HepG2 (cell line): ENCODE results near the gene P3H3. TPM values are rescaled to one million over a fixed set of nuclear protein-coding genes. Genes with fewer than 3 reads are reported as not detected.
A peak's percentile ranks its signal among the peaks of the same experiment; 100 is the strongest.

Source experiments
- ATF1 ChIP-seq: IDR thresholded peaks from 2 replicates; pipeline ENCODE4 v1.6.1; 2016; ENCODE audit warnings: mild to moderate bottlenecking, control low read depth
- BCL6 ChIP-seq: IDR thresholded peaks from 2 replicates; pipeline ENCODE4 v1.6.1; 2016; ENCODE audit warnings: missing genetic modification reagents, missing compliant biosample characterization
- BRF2 ChIP-seq: sonication (generic); formaldehyde crosslinking; IDR thresholded peaks from 2 replicates; pipeline ENCODE4 v1.8.1; 2022; ENCODE audit warnings: mild to moderate bottlenecking, missing genetic modification reagents
- CCAR2 ChIP-seq: fragments of 200-400 bp; formaldehyde crosslinking; optimal IDR thresholded peaks from 2 replicates; pipeline ENCODE3; 2018; ENCODE audit warnings: low read depth, mild to moderate bottlenecking, low read length, moderate library complexity
- CEBPB ChIP-seq: IDR thresholded peaks from 2 replicates; pipeline ENCODE4 v1.6.1; 2011; ENCODE audit warnings: low read depth, low read length, improper control_type of control experiment, borderline replicate concordance
- HNRNPUL1 ChIP-seq: fragments of 200-400 bp; formaldehyde crosslinking; IDR thresholded peaks from 2 replicates; pipeline ENCODE4 v1.6.1; 2017; ENCODE audit warnings: low read depth, mild to moderate bottlenecking, low read length, moderate library complexity
- ISL2 ChIP-seq: sonication (generic); formaldehyde crosslinking; IDR thresholded peaks from 2 replicates; pipeline ENCODE4 v1.5.0; 2020; ENCODE audit warnings: missing genetic modification reagents
- NBN ChIP-seq: fragments of 450-650 bp; conservative IDR thresholded peaks from 2 replicates; pipeline ENCODE4 v1.6.1; 2017
- RFXANK ChIP-seq: IDR thresholded peaks from 2 replicates; pipeline ENCODE4 v1.6.1; 2016
- SRSF9 ChIP-seq: fragments of 200-400 bp; formaldehyde crosslinking; IDR thresholded peaks from 2 replicates; pipeline ENCODE4 v1.6.1; 2018; ENCODE audit warnings: borderline replicate concordance, mild to moderate bottlenecking, low read depth, low read length; ENCODE audit not compliant: insufficient read depth, poor library complexity, severe bottlenecking
- TOPORS ChIP-seq: sonication (generic); formaldehyde crosslinking; IDR thresholded peaks from 2 replicates; pipeline ENCODE4 v1.8.0; 2023; ENCODE audit warnings: mild to moderate bottlenecking, missing genetic modification reagents
- TP53 ChIP-seq: sonication (generic); formaldehyde crosslinking; conservative IDR thresholded peaks from 2 replicates; pipeline ENCODE4 v1.4.0; 2020; ENCODE audit warnings: missing genetic modification reagents
- ZBTB2 ChIP-seq: sonication (generic); formaldehyde crosslinking; IDR thresholded peaks from 2 replicates; pipeline ENCODE4 v1.8.0; 2022; ENCODE audit warnings: low read depth, missing genetic modification reagents
- ZBTB7A ChIP-seq: sonication (generic); formaldehyde crosslinking; IDR thresholded peaks from 2 replicates; pipeline ENCODE4 v1.8.0; 2022; ENCODE audit warnings: mild to moderate bottlenecking, missing genetic modification reagents
- ZKSCAN8 ChIP-seq: IDR thresholded peaks from 2 replicates; pipeline ENCODE4 v1.6.1; 2016; ENCODE audit warnings: borderline replicate concordance, missing genetic modification reagents, missing compliant biosample characterization
- ZNF331 ChIP-seq: sonication (generic); formaldehyde crosslinking; IDR thresholded peaks from 2 replicates; pipeline ENCODE4 v1.4.0; 2020; ENCODE audit warnings: missing genetic modification reagents
- ZNF761 ChIP-seq: sonication (generic); formaldehyde crosslinking; conservative IDR thresholded peaks from 2 replicates; pipeline ENCODE4 v1.4.0; 2020; ENCODE audit warnings: mild to moderate bottlenecking, missing genetic modification reagents
- ZSCAN25 ChIP-seq: sonication (generic); formaldehyde crosslinking; IDR thresholded peaks from 2 replicates; pipeline ENCODE4 v1.8.0; 2022; ENCODE audit warnings: mild to moderate bottlenecking, missing genetic modification reagents
- polyA plus RNA-seq, 8 experiments: library from polyadenylated mRNA; depleted of rRNA in 3 of 8; stranded (reverse) in 7 of 8; unstranded in 1 of 8; fragments of >200 nt; fragmentation: Illumina TruSeq in 4 of 8; extraction: Trizol in 4 of 8; gene quantifications; 2 replicates each; pipeline versions ENCODE4 v1.2.1 to v1.2.3, GENCODE V29; 2011 to 2016; ENCODE audit warnings: low read depth in 4 of 8, missing spikeins in 1 of 8, mixed read lengths in 1 of 8; ENCODE audit not compliant: insufficient read depth in 1 of 8
- total RNA-seq, 5 experiments: library from RNA; depleted of rRNA; stranded (reverse); fragments of >200 nt; fragmentation: Illumina TruSeq; extraction: Trizol; gene quantifications; 2 replicates each; pipeline ENCODE4 v1.2.3, GENCODE V29; 2016; ENCODE audit warnings: low read depth in 1 of 5
- TF ChIP-seq, protein P1 (sequence below): sonication (generic); formaldehyde crosslinking; IDR thresholded peaks from 2 replicates; pipeline ENCODE4 v1.5.0; 2020; ENCODE audit warnings: missing genetic modification reagents, mild to moderate bottlenecking, borderline replicate concordance
- TF ChIP-seq, protein P2 (sequence below): IDR thresholded peaks from 2 replicates; pipeline ENCODE4 v1.6.1; 2016; ENCODE audit warnings: missing biosample characterization, missing genetic modification reagents, low read depth
- TF ChIP-seq, protein P3 (sequence below): IDR thresholded peaks from 2 replicates; pipeline ENCODE4 v1.6.1; 2016; ENCODE audit warnings: mild to moderate bottlenecking, missing biosample characterization, missing genetic modification reagents

P3H3 gene
- total and polyA plus RNA-seq, 2 of the 13 experiments (the other 11 are each of a cell fraction or from before 2014, with no cell fraction given), result 20.1 to 20.5 TPM

DNA sequence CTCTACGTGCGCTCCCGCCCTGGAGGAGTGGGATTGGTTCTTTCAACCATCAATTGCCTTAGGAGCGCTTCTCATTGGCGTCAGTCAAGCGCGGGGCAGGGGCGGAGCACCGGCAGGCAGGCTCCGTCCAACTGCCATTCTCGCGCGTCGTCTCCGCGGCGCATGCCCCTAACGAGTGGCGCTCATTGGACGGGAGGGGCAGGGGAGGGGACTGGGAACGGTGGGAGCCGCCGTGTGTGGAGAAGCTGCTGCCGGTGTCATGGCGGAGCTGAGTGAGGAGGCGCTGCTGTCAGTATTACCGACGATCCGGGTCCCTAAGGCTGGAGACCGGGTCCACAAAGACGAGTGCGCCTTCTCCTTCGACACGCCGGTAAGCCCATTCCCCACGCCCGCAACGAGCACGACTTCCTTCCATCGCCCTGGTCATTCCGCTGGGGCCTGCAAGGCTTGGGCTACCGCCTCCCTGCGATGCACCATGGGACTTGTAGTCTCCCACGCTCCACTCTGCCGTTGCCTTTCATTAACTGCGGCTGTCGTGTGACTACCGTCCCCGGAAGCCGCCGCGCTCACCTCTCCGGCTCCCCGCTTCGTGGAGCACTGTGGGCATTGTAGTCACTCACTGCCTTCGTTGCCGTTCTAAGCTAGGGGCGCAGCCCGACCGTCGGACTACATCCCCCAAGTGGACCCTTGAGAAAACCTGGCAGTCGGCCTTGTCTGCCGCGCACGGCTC, 23.9 kb downstream of the P3H3 start, which contains the start of gene USP5 (continued):
- TF ChIP-seq BRF2 (CRISPR knock-in tag) (no peak), HNRNPUL1 (no peak), ZNF761 (CRISPR knock-in tag) (no peak; the same call in 1 of the 2 replicates), CCAR2 (no peak), TP53 (CRISPR knock-in tag) (0 out of 2 replicates have a peak, but pooled peaks have one; percentile 23), ZKSCAN8 (CRISPR knock-in tag) (no peak; the same call in 1 of the 2 replicates), ISL2 (peak; percentile 16), ZSCAN25 (CRISPR knock-in tag) (peak; percentile 46), CEBPB (no peak), SRSF9 (no peak), ZBTB7A (CRISPR knock-in tag) (no peak), BCL6 (no peak), ATF1 (peak; percentile 89), ZNF331 (CRISPR knock-in tag) (0 out of 2 replicates have a peak, but pooled peaks have one; percentile 23), NBN (no peak), TOPORS (CRISPR knock-in tag) (0 out of 2 replicates have a peak, but pooled peaks have one; percentile 53), ZBTB2 (CRISPR knock-in tag) (peak; percentile 47; the same call in 1 of the 2 replicates), RFXANK (no peak)
- TF ChIP-seq, protein P1, sequence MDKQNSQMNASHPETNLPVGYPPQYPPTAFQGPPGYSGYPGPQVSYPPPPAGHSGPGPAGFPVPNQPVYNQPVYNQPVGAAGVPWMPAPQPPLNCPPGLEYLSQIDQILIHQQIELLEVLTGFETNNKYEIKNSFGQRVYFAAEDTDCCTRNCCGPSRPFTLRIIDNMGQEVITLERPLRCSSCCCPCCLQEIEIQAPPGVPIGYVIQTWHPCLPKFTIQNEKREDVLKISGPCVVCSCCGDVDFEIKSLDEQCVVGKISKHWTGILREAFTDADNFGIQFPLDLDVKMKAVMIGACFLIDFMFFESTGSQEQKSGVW (CRISPR knock-in tag), result no peak
- TF ChIP-seq, protein P2, sequence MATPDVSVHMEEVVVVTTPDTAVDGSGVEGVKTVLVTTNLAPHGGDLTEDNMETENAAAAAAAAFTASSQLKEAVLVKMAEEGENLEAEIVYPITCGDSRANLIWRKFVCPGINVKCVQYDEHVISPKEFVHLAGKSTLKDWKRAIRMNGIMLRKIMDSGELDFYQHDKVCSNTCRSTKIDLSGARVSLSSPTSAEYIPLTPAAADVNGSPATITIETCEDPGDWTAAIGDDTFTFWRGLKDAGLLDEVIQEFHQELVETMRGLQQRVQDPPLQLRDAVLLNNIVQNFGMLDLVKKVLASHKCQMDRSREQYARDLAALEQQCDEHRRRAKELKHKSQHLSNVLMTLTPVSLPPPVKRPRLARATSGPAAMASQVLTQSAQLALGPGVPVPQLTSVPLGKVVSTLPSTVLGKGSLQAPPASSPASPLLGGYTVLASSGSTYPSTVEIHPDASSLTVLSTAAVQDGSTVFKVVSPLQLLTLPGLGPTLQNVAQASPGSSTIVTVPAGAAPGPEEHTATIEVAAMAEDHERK (CRISPR knock-in tag), result peak; percentile 73
- TF ChIP-seq, protein P3, sequence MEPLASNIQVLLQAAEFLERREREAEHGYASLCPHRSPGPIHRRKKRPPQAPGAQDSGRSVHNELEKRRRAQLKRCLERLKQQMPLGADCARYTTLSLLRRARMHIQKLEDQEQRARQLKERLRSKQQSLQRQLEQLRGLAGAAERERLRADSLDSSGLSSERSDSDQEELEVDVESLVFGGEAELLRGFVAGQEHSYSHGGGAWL (CRISPR knock-in tag), result no peak; the same call in none of the 2 replicates
